DMS53 (cell line): Measurements from ENCODE around the gene SBSN.
A peak's percentile ranks its signal among the peaks of the same experiment; 100 is the strongest.

Experiments used
- DNase-seq: peaks from one replicate; lab custom pipeline; 2025; lab: John Stamatoyannopoulos, UW

Gene SBSN

GRCh38 chr19:35533822-35534392 is 5.8 kb upstream of the SBSN start:
- peak; percentile 58 for DNase-seq

GRCh38 chr19:35533201-35533821 is 5.2 kb upstream of the SBSN start, which contains the start of gene GAPDHS:
Gene GAPDHS (plus strand): TSS chr19:35533456. CDS start chr19:35533528, 72 bp downstream.
- no peak for DNase-seq

GRCh38 chr19:35531291-35531690 is 3.2 kb upstream of the SBSN start:
- peak; percentile 65 for DNase-seq

- DNase-seq: no peak
Measured at GRCh38 chr19:35529241-35530218, 1.4 kb upstream of the SBSN start.

- DNase-seq: no peak
Measured at GRCh38 chr19:35525873-35526272, 2.2 kb downstream of the SBSN start.

- DNase-seq: no peak
Measured at GRCh38 chr19:35524181-35524837, 3.8 kb downstream of the SBSN start.

GRCh38 chr19:35522745-35523327 is 5.3 kb downstream of the SBSN start:
- DNase-seq: no peak

GRCh38 chr19:35521124-35521743 is 6.9 kb downstream of the SBSN start:
- peak; percentile 63 for DNase-seq

GRCh38 chr19:35519291-35519690 is 8.8 kb downstream of the SBSN start:
- DNase-seq: no peak

GRCh38 chr19:35518313-35518712 is 9.8 kb downstream of the SBSN start:
- no peak for DNase-seq

- no peak for DNase-seq
Measured at GRCh38 chr19:35517342-35517741, 10.8 kb downstream of the SBSN start.

GRCh38 chr19:35516310-35516709 is 11.8 kb downstream of the SBSN start:
- no peak for DNase-seq

- no peak for DNase-seq
Measured at GRCh38 chr19:35514282-35514809, 13.8 kb downstream of the SBSN start.

GRCh38 chr19:35513628-35514281 is 14.4 kb downstream of the SBSN start, which contains the start of gene DMKN:
Gene DMKN (minus strand): TSS chr19:35513649. CDS start chr19:35513475, 174 bp downstream.
- peak; percentile 48 for DNase-seq

- no peak for DNase-seq
Measured at GRCh38 chr19:35512831-35513627, 15.1 kb downstream of the SBSN start.

- no peak for DNase-seq
Measured at GRCh38 chr19:35511337-35511736, 16.8 kb downstream of the SBSN start.

- DNase-seq: no peak
Measured at GRCh38 chr19:35510626-35510964, 17.5 kb downstream of the SBSN start.

GRCh38 chr19:35509861-35510625 is 18.1 kb downstream of the SBSN start:
- peak; percentile 87 for DNase-seq
